GM20431 (cell line): Measurements from ENCODE around the gene FDPS.
"Not testable (repeated sequence)": the region's sequence is repeated elsewhere in the genome, so short reads cannot be mapped to it uniquely, and the experiment has no call there.

Source experiments
- in situ Hi-C: fragments of 300-500 bp; cut with MseI, MboI; formaldehyde crosslinking; loops from one replicate; pipeline ENCODE4 v1.15.0; 2020; ENCODE audit warnings: low sequenced_read_pairs; ENCODE audit not compliant: unreplicated experiment

The FDPS gene

DNA sequence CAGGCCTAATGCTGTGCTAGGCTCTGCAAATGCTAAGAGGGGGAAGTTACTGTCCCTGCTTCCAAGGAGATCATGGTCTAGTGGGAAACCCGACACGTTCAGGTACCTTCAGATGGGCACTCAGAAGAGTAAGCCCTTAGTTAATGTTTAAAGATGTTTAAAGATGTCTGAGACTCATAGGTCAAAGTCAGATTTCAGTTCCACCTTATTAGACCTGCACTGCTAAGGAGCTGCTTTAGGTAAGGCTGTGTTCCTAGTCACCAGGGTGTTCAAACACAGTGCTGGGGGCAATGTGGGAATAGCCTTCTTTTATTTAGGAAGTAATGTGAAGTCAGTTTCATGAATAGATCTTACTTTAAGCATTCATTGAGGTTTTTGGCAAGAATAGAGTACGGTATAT, 8.3 kb downstream of the FDPS start:
- in situ Hi-C loops, result no loop called here

GRCh38 chr1:155318082-155318481, 9.4 kb downstream of the FDPS start:
- in situ Hi-C loops, result no loop called here

DNA sequence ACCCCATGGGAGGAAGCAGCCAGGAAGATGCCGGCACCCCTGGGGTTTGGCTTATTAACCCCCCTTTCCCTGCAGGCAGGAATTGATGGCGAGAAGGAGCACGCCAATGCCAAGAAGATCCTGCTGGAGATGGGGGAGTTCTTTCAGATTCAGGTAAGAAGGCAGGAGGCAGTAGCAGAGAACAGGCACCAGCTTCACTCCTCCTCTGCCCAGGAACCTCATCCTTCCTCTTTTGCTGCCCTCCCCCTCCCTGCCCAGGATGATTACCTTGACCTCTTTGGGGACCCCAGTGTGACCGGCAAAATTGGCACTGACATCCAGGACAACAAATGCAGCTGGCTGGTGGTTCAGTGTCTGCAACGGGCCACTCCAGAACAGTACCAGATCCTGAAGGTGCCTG, 10.9 kb downstream of the FDPS start:
- in situ Hi-C loops, result no loop called here

- in situ Hi-C loops, result no loop called here
Observed at GRCh38 chr1:155320252-155320651, 11.6 kb downstream of the FDPS start.

- in situ Hi-C loops, result no loop called here
Observed at GRCh38 chr1:155320661-155321617, 12.3 kb downstream of the FDPS start, which contains the start of gene RUSC1. Gene RUSC1, plus strand, starts transcription at chr1:155320894. Its CDS starts 880 bp downstream, at chr1:155321774.

- in situ Hi-C loops, result no loop called here
Observed at GRCh38 chr1:155321639-155322503, 13.2 kb downstream of the FDPS start.

DNA sequence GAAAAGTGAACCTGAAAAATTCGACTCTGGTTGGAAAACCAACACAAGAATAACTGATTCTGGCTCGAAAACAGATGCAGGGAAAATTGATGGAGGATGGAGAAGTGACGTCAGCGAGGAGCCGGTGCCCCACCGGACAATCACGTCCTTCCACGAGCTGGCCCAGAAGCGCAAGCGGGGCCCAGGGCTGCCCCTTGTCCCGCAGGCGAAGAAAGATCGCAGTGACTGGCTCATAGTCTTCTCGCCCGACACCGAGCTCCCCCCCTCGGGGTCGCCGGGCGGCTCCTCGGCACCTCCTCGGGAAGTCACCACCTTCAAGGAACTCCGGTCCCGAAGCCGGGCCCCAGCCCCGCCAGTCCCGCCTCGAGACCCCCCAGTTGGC, 13.9 kb downstream of the FDPS start:
- in situ Hi-C loops, result no loop called here

GRCh38 chr1:155322953-155323728, 14.5 kb downstream of the FDPS start:
- in situ Hi-C loops, result no loop called here

DNA sequence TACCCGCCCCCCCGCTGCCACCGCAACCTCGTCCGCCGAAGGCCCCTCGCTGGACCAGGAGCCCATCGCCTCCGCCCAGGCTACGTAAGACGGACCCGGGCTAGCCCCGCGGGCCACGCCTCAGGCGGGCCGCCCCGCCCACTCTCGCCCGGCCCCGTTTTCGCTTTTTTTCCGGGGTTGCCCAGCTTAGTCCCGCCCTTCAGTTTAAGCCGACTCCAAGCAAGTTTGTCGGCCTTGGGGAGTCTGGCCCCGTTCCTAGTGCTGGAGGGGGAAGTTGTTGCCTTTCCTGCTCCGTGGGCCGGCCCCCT, 15.0 kb downstream of the FDPS start:
- in situ Hi-C loops, result no loop called here

DNA sequence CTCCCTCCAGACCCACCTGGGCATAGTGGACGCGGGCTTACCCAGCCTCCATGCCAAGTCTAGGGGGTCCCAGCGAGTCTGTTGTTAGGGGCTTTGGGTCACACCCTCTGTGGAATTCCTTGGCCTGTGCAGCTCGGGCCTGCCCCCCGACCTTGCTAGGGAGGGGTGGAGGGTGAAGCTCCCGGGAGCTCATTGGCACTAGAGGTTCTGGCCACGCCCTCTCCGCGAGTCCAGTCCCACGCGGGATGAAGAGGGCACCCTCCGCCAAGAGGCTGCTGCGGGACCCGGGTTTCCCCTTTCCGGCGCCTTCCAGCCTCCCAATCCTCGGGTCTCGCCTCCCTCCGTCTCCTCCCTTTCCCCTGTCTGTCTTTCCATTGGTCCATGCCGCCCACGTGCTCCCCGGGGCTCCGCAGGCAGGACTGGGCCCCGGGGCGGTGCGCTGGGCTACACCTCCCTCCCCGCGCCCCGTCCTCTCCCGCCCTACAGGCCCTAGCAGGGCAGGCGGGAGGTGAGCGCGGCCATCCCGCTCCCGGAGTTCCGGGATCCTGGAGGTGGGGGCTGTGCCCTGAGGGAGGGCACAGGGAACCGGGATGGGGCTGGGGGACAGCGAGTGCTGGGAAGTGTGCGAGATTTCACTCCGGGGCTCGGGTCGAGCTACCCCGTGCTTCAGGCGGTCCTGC, 15.5 kb downstream of the FDPS start:
- in situ Hi-C loops, result no loop called here

DNA sequence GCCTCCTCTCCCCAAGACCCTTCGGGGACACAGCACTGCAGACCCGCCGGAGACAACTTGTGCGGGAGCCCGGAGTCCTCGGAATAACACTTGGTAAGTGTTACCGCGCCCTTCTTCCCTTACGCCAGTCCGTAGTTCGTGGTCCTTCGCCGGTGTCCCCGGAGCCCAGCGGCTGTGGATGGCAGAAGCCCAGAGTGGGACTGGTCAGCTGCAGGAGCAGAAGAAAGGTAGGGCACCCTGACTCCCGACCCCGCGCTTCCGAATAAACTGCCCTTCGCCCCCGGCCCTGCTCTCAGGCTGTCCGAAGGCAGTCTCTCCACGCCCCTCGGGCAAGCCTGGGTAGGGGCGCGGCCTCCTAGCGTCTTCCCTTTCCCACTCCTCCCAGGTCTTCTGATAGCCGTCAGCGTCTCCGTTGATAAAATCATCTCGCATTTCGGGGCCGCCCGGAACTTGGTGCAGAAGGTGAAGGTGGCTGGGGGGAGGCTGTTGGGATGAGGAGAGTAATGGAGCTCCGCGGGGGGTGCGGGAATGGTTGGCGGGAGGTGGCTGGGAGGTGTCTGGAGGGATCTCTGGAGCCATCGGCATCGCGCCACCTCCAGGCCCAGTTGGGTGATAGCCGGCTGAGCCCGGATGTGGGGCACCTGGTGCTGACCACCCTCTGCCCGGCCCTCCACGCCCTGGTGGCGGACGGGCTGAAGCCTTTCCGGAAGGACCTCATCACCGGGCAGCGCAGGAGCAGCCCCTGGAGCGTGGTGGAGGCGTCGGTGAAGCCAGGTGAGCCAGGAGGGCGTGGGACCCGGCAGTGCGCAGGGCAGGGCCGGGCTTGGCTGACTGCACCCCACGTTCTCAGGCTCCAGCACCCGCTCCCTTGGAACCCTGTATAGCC, 16.3 kb downstream of the FDPS start:
- in situ Hi-C loops, result no loop called here

GRCh38 chr1:155325603-155325893, 16.9 kb downstream of the FDPS start:
- in situ Hi-C loops, result no loop called here

DNA sequence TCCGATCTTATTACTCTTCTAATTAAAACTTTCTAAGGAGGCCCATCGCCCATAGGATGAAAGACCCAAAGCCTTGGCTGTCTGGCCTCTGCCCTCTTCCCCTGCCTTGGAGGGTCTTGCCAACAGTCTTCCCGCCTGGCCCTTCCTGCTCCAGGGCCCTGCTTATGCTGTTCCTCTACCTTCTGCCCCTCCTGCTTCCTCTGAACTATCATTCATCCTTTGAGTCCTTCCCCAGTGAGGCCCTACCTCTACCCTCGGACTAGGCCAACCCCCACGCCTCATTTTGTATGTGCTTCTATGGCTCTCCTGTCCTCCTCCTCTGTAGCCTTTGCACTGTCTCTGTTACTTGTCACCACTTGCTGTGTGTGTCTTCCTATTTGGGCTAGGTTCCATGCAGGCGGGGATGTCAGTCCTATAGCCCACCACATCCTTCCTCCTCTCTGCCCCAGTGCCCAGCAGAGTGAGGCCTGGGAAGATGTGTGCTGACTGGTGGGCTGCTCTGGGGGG, 17.4 kb downstream of the FDPS start:
- in situ Hi-C loops, result no loop called here

DNA sequence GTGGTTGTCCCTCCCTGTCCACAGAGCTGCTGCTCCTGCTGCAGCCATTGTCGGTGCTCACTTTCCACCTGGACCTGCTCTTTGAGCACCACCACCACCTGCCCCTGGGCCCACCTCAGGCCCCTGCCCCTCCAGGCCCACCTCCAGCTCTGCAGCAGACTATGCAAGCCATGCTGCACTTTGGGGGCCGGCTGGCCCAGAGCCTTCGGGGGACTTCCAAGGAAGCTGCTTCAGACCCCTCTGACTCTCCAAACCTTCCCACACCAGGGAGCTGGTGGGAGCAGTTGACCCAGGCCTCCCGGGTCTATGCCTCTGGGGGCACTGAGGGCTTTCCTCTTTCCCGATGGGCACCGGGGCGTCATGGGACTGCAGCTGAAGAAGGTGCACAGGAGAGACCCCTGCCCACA, 18.0 kb downstream of the FDPS start:
- in situ Hi-C loops, result no loop called here

DNA sequence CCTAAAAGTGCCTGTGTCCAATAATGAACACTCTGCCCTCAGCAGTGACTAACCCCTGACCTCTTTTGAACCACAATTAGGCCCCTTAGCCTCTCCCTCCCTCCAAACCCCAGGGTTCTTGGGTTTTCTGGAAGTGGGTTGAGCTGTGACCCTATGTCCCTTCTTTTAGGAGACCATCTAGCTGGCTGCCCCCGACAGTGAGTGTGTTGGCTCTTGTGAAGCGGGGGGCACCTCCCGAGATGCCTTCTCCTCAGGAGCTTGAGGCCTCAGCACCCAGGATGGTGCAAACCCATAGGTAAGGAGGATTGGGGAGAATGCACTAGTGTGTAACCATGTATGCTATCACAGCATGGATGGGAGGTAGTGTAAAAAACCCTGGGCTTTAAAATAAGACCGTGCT, 19.3 kb downstream of the FDPS start:
- in situ Hi-C loops, result no loop called here

- in situ Hi-C loops, result not testable (repeated sequence)
Observed at GRCh38 chr1:155328856-155329255, 20.2 kb downstream of the FDPS start.

GRCh38 chr1:155329980-155330598, 21.4 kb downstream of the FDPS start:
- in situ Hi-C loops, result no loop called here

DNA sequence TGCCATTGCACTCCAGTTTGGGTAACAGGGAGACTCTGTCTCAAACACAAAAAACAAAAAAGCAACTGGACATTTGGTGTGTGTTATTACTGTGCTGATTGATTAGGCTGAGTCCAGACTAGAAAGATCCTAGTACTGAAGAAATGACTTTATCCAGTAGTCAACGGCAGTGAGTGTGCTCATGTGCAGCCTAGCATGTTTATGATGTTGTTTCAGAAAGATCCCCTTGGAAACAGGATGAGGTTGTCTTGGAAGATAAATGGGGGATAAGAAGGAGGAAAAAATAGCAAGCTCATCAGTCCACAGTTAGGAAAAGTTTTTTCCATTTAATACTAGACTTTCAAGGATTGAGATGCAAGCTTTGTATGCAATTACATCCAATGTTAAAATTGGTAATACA, 26.3 kb downstream of the FDPS start:
- in situ Hi-C loops, result no loop called here
